HG02852 (cell line): ENCODE results near the gene TLK2.
"Not testable (repeated sequence)": the region's sequence is repeated elsewhere in the genome, so short reads cannot be mapped to it uniquely, and the experiment has no call there.

ENCODE experiments used
- ATAC-seq: cut with Tn5 transposase; IDR thresholded peaks from one replicate; pipeline ENCODE4 v1.9.1; 2021; ENCODE audit warnings: mild to moderate bottlenecking, moderate library complexity; ENCODE audit not compliant: unreplicated experiment

Gene TLK2

DNA sequence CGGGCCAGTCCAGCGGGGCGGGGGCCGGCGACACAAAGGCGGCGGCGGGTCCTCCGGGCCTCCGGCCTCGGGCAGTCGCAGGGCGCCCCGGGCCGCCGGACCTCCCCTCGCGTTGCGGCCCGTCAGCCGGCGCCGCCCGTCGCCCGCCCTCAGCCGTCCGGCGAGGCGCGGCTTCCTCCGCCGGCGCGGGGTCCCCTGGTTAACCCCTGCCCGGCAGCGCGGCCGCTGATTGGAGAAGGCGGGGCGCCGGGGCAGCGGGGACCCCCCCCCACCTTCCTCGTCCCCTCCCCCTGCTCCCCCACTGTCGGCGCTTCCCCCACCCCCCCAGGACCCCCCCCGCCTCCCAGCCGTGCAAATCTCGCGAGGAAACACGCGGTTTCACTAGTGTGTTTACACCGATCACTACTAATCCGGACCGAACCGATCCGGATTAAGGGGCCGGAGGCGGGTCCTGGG is at the start of gene TLK2:
Gene TLK2, plus strand, starts transcription at position 402 of the 456 bp plus-strand sequence. CDS start 2,301 bp downstream, outside the sequence.
- ATAC-seq = peak; percentile 71

GRCh38 chr17:62435251-62435650 is 43.4 kb upstream of the TLK2 start:
- ATAC-seq = not testable (repeated sequence)

- ATAC-seq = not testable (repeated sequence)
Measured at GRCh38 chr17:62441181-62441580, 37.4 kb upstream of the TLK2 start.

GRCh38 chr17:62444063-62444462 is 34.6 kb upstream of the TLK2 start:
- ATAC-seq = no peak

- not testable (repeated sequence) for ATAC-seq
Measured at GRCh38 chr17:62445791-62446190, 32.8 kb upstream of the TLK2 start.

- ATAC-seq = not testable (repeated sequence)
Measured at GRCh38 chr17:62452195-62452594, 26.4 kb upstream of the TLK2 start.

DNA sequence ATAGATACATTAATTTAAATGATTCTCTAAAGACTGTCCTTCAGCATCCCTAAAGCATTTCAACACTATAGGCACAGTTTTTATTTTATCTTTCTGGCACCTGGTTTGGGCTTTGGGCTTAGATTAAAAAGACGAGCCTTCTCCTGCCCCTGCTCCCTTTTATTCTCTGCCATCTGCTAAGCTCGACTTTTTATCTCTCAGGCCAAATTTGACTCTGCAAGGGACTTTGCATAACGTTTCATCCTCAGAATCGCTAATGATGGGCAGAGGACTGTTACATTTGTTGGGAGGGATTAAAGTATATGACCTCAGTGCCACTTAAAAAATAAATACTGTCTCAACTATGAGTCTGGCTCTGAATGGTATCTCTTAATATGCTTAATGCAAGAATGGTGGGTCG is 25.6 kb upstream of the TLK2 start:
- ATAC-seq = not testable (repeated sequence)

GRCh38 chr17:62453656-62454055 is 25.0 kb upstream of the TLK2 start:
- ATAC-seq = not testable (repeated sequence)

GRCh38 chr17:62454111-62454510 is 24.5 kb upstream of the TLK2 start:
- peak; percentile 67 for ATAC-seq

DNA sequence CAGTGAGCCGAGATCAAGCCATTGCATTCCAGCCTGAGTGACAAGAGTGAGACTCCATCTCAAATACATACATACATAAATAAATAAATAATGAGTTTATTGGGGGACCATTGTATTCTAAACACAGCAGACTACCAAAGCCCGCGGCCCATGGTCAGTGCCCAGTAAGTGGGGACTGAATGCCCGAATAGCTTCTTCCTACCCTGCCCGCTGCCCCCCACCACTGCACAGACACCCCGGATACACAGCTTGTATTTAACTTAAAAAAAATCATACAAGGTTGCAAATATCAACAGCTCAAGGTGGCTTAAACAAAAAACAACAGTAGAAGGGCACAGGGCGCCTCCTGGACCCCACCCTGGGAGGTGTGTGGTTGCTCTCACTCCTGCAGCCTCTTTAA is 22.6 kb upstream of the TLK2 start:
- ATAC-seq = no peak

DNA sequence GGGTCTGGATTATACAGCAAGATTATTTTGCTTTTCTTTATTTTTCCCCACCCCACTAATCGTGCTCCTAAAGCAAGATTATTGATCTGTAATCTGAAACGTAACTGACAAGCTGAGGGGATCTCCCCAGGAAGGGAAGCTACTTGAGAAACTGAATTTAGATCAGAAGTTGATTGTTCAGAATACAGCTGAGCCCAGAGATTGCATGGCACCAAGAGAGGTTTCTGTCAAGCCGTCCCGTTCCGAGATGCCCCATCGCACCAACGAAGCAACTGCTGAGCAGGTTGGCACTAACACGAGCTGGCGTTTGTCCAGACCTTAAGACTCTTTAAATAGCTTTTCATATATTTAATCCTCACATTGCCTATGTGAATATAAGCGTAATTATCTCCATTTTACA is 20.1 kb upstream of the TLK2 start:
- ATAC-seq = not testable (repeated sequence)

- not testable (repeated sequence) for ATAC-seq
Measured at GRCh38 chr17:62464422-62464821, 14.2 kb upstream of the TLK2 start.

DNA sequence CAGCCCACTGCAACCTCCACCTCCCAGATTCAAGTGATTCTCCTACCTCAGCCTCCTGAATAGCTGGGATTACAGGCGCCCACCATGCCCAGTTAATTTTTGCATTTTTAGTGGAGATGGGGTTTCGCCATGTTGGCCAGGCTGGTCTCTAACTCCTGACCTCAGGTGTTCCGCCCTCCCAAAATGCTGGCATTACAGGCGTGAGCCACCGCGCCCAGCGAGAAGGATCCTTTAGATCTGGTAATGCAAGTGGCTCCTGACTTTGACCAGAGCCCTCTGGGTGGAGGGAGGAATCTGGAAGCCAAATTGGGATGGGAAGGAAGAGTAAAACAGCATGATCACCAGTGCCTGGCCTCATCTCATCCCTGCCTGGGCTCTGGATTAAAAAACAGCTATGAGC is 13.4 kb upstream of the TLK2 start:
- ATAC-seq = not testable (repeated sequence)

DNA sequence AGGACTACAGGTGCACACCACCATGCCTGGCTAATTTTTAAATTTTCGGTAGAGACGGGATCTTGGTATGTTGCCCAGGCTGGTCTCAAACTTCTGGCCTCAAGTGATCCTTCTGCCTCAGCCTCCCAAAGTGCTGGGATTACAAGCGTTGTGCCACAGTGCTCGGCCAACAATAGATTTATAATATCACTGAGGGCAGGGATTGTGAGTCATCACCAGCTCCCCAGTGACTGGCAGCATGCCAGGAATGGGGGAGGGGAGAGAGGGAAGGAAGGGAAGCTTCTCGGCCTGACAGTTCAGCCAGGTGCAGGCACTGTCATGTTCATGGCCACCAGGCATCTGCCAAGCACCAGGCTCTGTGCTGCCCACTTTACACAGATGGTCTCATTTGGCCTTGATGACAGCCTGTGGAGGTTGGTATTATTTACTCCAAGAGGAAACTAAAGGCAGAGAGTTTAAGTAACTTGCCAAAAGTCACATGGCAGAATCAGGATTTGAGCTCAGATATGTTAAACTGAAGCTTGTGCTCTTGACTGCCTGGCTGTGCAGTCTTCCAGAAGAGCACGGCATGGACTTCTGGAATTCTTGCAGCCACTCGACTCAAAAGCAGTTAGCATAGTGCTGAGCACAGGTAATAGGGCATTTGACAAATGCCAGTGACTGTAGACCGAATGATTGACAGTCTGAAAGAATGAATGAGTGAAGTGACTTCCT is 7.8 kb upstream of the TLK2 start:
- ATAC-seq = not testable (repeated sequence)

DNA sequence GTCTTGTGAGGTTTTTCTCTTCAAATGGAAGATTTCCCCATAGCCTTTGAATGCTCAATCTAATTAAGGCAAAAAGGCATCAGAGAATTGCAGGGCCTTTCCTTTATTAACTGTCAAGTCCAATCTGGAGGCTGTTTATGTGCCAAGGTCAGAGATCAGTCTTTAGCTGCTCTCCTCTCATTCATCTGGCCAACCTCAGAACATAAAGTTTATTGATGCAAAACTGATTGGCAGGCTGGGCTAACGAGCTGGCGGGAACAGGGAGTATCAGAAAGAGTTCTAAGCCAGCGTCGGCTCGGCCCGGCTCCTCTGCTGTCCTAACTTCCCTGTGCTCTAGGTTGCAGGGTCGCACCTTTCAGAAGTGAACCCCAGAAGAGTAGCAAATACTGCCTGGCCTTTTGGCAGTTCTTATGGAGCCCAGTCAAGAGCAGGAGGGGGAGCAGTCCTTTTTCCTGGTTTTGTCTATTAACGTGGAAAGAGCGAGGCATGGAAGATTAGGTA is 7.2 kb upstream of the TLK2 start:
- ATAC-seq = not testable (repeated sequence)

DNA sequence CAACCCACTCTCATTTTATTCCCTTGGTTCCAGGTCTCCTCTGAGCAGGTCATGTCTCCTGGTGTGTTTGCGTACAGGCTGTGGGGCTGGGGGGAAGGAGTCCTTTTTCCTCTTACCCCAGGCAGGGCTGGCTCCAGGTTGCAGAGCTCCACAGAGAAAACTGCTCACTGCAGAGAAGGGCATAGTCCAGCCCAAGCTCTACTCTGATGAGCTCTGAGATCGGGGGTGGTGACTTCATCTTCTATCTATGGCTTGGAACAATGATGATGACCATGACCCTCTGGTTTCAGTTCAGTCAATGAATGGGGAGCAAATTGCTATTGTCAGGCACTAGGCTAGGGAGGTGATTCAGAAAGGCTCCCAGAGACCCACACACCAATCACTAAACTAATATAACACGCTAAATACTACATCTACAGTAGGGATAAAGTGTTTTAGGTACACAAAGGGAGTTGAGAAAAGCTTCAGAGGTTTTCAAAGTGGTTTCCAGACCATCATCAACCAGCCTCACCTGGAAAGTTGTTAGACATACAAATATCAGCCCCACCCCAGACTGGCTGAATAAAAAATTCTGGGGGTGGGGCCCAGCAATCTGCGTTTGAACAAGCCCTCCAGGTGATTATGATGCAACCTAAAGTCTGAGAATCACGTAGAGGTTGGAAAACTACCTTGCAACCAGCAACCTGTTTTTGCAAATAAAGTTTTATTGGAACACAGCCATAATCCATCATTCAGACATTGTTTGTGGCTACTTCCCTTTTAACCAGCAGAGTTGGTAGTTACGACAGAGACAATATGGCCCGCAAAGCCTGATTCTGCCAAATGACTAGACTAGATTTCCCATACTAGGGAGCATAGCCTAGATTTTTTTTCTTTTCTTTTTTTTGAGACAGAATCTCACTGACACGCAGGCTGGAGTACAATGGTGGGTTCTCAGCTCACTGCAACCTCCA is 5.3 kb upstream of the TLK2 start:
- not testable (repeated sequence) for ATAC-seq

DNA sequence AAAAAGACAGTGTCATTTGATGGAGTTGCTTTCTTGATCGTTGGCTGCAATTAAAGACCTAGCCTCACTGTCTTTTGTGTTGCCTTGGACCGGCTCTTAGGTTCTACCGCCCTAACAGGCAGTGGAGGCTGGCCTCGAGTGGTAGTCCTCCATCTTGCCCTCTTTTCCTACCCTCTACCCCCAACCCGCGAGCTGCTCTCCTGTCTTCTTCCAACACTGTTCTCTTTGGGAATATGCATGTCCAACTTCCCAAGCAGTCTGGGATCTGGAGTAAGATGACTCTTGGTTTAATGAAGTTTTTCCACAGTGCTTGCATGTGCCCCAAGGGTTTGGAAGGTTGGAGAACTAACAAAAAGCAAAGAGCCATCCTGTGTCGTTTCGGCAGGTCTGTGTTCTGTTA is 1.5 kb upstream of the TLK2 start:
- not testable (repeated sequence) for ATAC-seq

DNA sequence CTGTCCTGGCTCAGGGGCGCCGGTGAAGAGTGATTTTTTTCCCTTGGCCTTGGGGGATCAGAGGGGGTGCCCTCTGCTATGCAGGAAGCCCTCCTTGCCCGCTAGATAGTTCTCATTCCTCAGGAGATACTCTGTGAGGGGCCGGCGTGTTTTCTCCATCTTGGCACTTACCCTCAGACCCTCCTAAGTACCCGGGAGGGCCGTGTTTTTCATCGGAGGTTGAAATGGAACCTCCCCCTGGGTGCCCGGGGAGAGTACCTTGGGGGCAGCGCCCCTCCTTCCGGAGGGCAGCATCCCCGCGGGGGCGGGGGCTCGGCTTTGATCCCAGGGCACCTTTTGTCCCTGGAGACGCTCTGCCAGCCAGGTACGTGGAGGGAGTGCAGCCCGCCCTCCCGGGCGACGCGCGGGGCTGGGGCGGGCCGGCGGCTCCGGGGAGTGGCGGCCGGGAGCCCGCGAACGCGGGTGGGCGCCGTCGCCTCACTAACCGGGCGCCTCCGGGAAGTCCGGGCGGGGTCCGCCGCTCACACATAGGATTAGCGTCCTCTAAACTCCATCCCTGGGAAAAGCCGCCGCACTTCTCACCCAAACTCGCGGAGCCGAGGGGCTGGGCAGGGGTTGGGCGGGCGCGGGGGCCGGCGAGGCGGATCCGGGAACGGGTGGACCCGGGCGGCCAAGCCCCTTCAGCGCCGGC is 762 bp upstream of the TLK2 start:
- ATAC-seq = peak; percentile 29

GRCh38 chr17:62478880-62479638 is 434 bp downstream of the TLK2 start:
- ATAC-seq = peak; percentile 32

DNA sequence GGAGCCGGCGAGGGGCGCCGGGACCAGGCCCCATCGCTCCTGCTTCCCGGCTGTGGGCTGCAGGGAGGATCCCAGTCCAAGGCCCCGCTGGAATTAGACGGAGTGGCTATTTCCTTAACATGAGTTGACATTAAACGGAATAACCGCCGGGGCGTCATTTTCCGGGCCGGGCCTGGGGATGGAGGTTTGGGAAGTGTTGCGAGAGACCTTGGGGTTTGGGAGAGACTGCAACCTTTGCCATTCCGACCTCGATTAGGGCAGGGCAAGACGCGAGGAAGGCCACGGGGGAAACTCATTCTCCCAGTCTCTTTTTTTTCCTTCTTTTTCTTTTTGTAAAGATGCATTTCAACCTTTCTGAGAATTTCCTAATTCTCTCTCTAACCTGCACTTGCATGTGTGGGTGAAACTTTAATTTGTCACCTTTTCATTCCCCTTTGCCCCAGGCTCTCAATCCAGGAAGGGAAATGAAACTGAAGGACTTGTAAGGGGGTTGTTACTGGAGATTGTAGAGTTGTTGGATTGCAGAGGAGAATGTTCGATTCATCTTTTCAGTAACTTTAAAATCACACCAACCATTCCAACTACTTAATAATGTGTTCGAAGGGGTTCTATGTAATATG is 1.1 kb downstream of the TLK2 start:
- not testable (repeated sequence) for ATAC-seq
